Prostate gland (tissue), 2 donors: ENCODE data around the gene ZNF547. TPM values are rescaled to one million over a fixed set of nuclear protein-coding genes. Genes with fewer than 3 reads are reported as not detected.

ENCODE experiments used
- DNase-seq: peaks from one replicate; pipeline ENCODE4 v3.0.0-alpha.2; 2019; ENCODE audit warnings: low spot score
- H3K27ac ChIP-seq, 2 donors: fragments of 200-600 bp; sonication (generic); 2 replicates each; pipeline ENCODE4 v1.5.1; 2017 to 2019
- H3K27me3 ChIP-seq: fragments of 200-600 bp; sonication (generic); replicated peaks from 2 replicates; pipeline ENCODE4 v1.5.1; 2019; ENCODE audit not compliant: insufficient read depth
- H3K36me3 ChIP-seq, 2 donors: fragments of 200-600 bp; sonication (generic); 1 replicate in 1 of 2; 2 replicates in 1 of 2; pipeline versions ENCODE4 v1.5.1 to v1.8.1; 2017 to 2019
- H3K4me1 ChIP-seq: fragments of 200-600 bp; sonication (generic); replicated peaks from 2 replicates; pipeline ENCODE4 v1.5.1; 2019
- H3K4me3 ChIP-seq, 2 donors: fragments of 200-600 bp; sonication (generic); 2 replicates each; pipeline ENCODE4 v1.5.1; 2017 to 2019
- H3K9me3 ChIP-seq: fragments of 200-600 bp; sonication (generic); 2 replicates; pipeline ENCODE4 v1.5.1; 2017
- POLR2A ChIP-seq: fragments of 450-650 bp; IDR thresholded peaks from one replicate; pipeline ENCODE4 v1.6.1; 2016; ENCODE audit warnings: antibody characterized with exemption, mild to moderate bottlenecking
- POLR2AphosphoS5 ChIP-seq: sonication (generic); formaldehyde crosslinking; IDR thresholded peaks from one replicate; pipeline ENCODE4 v1.6.1; 2017; ENCODE audit warnings: antibody characterized with exemption
- WGBS: methylation state at CpG from one replicate; pipeline ENCODE4 v1.1.5; 2018; 5-methylcytosine and 5-hydroxymethylcytosine counted together
- intact Hi-C: fragments of 100-400 bp; cut with DNase I; formaldehyde crosslinking; loops from one replicate; pipeline ENCODE4 v1.14.2; 2022
- total RNA-seq, 2 donors: library from RNA; depleted of rRNA; stranded (reverse); fragments of >200 nt; gene quantifications; one replicate each; pipeline ENCODE4 v1.1.0, GENCODE V29; 2016
- TF ChIP-seq, protein P1 (sequence below), 4 experiments: fragments of 200-600 bp in 2 of 4; fragments of 450-650 bp in 2 of 4; sonication (generic) in 2 of 4; IDR thresholded peaks; 1 replicate in 3 of 4; 2 replicates in 1 of 4; pipeline ENCODE4 v1.5.1; 2016 to 2019; ENCODE audit warnings: antibody characterized with exemption in 4 of 4, mild to moderate bottlenecking in 2 of 4, moderate library complexity in 2 of 4

The ZNF547 gene
- total RNA-seq, 2 donors from 2014 or later: 4.3 to 8.2 TPM

GRCh38 chr19:57395710-57396109 is 32.4 kb downstream of the ZNF547 start:
- 77% methylated on average over 5 of the region's 5 CpGs for WGBS

GRCh38 chr19:57398868-57399267 is 35.5 kb downstream of the ZNF547 start:
- H3K27ac ChIP-seq: no peak overlapping the region
- H3K9me3 ChIP-seq: no peaks in the 10 kb centered on the region
- WGBS: 94% methylated on average over 5 of the region's 5 CpGs
- TF ChIP-seq, protein P1, sequence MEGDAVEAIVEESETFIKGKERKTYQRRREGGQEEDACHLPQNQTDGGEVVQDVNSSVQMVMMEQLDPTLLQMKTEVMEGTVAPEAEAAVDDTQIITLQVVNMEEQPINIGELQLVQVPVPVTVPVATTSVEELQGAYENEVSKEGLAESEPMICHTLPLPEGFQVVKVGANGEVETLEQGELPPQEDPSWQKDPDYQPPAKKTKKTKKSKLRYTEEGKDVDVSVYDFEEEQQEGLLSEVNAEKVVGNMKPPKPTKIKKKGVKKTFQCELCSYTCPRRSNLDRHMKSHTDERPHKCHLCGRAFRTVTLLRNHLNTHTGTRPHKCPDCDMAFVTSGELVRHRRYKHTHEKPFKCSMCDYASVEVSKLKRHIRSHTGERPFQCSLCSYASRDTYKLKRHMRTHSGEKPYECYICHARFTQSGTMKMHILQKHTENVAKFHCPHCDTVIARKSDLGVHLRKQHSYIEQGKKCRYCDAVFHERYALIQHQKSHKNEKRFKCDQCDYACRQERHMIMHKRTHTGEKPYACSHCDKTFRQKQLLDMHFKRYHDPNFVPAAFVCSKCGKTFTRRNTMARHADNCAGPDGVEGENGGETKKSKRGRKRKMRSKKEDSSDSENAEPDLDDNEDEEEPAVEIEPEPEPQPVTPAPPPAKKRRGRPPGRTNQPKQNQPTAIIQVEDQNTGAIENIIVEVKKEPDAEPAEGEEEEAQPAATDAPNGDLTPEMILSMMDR (IDR thresholded peaks at IDR 0.05): no peak
- TF ChIP-seq POLR2A: no peak
- TF ChIP-seq POLR2AphosphoS5: no peak
- DNase-seq: no peak
- intact Hi-C loops: no loop called here
- H3K27me3 ChIP-seq: no peaks in the 10 kb centered on the region
- peaks cover 11 to 14% of the 10 kb centered on the region in 2 donors for H3K36me3 ChIP-seq
- H3K4me3 ChIP-seq: no peak overlapping the region
- no peaks in the 10 kb centered on the region for H3K4me1 ChIP-seq

More at GRCh38 chr19:57395710-57396109, 32.4 kb downstream of the ZNF547 start:
- H3K4me3 ChIP-seq: no peak overlapping the region
- no peak overlapping the region for H3K27ac ChIP-seq
- H3K27me3 ChIP-seq: no peaks in the 10 kb centered on the region
- no peaks in the 10 kb centered on the region for H3K4me1 ChIP-seq
- intact Hi-C loops: no loop called here
- no peak for DNase-seq
- TF ChIP-seq POLR2A: no peak
- TF ChIP-seq POLR2AphosphoS5: no peak
- TF ChIP-seq, protein P1 (IDR thresholded peaks at IDR 0.05): no peak
- H3K36me3 ChIP-seq: peaks cover 11 to 14% of the 10 kb centered on the region in 2 donors
- no peaks in the 10 kb centered on the region for H3K9me3 ChIP-seq

DNA sequence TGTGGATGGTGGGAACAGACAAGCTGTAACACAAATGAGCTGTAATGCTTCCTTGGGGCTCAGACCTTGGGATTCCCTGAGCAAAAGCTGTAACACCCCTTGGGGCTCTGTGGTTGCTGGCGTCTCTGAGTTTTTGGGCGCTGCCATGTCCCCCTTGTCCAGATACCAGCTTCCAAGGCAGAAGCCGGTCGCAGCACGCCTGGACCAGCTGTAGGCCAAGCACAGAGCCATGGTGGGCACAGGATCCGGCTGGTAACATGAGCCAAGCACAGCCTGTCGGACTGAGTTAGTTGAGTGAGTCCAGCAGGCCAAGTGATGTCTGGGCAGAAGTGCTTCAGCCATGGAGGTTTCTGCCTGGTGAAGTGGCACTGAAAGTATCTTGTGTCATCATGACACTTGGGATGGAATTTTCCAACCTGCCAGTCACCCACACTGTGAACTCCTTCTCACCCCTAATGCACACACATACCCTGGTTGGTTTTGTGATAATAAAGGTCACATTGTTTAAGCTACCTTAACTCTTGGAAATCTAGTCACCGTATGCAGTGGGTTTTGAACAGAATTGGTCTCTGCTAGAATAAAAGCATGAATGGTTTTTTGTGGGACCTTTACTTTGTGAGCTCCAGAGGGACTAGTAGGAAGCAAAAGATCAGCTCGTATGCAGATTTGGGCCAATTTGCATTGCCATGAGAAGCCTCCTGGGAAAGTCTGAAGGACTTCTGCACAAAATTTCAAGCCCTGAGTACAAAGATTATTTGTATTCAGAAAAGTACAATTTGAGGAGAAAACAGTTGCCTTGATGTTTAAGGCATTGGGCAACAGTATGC is 40.6 kb downstream of the ZNF547 start:
- no peak overlapping the region for H3K4me3 ChIP-seq
- peaks cover 2% of the 10 kb centered on the region in 2 donors for H3K36me3 ChIP-seq
- no peak for DNase-seq
- H3K27me3 ChIP-seq: no peaks in the 10 kb centered on the region
- TF ChIP-seq POLR2AphosphoS5: no peak
- TF ChIP-seq, protein P1 (IDR thresholded peaks at IDR 0.05): no peak
- no peak for TF ChIP-seq POLR2A
- WGBS: 88% methylated on average over 8 of the region's 9 CpGs
- H3K9me3 ChIP-seq: no peaks in the 10 kb centered on the region
- intact Hi-C loops: no loop called here
- no peaks in the 10 kb centered on the region for H3K4me1 ChIP-seq
- H3K27ac ChIP-seq: no peak overlapping the region

DNA sequence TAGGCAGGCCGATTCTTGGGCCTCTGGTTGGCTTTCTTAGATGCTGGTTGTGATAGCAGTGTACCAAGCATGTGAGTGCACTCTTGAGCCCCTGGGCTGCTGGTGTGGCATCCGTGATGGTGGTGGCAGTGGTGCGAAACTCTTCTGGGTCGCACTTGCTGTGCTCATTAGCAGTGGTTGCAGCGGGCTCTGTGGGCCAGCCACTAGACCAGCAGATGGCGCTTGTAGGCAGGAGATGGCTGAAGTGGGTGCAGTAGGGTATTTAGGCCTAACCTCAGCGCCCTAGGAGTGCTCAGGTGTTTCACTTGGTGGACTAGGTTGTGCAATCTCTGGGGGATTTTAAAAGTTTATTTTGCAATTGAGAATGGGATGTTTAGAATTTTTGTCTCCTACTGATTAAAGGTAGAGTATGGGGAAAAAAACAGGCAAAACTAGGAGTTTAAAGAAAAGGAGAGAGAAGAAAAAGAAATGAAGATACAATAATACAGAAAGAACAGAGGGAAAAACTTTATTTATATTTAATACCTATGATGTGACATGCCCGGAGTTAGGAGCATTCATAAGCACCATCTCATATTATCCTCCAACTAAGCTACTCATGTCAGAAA is 43.3 kb downstream of the ZNF547 start:
- H3K27ac ChIP-seq: no peak overlapping the region
- 16% methylated on average over 8 of the region's 8 CpGs for WGBS
- H3K9me3 ChIP-seq: no peaks in the 10 kb centered on the region
- peak; percentile 31 for DNase-seq
- TF ChIP-seq POLR2AphosphoS5 (no peak), POLR2A (no peak)
- TF ChIP-seq, protein P1 (IDR thresholded peaks at IDR 0.05): peak in 3 of 4 experiments; percentile 42 to 54 (median 47)
- no peaks in the 10 kb centered on the region for H3K36me3 ChIP-seq
- intact Hi-C loops: no loop called here
- no peak overlapping the region for H3K4me3 ChIP-seq
- no peaks in the 10 kb centered on the region for H3K27me3 ChIP-seq
- no peaks in the 10 kb centered on the region for H3K4me1 ChIP-seq
